ENCODE measurements around the gene ATF6.

Gene ATF6

GRCh38 chr1:161838362-161838761 is 72.2 kb downstream of the ATF6 start:
- no peak for DNase-seq

GRCh38 chr1:161838885-161839284 is 72.8 kb downstream of the ATF6 start:
- no peak for DNase-seq

- no peak for DNase-seq
These were observed 73.5 kb downstream of the ATF6 start for GRCh38 chr1:161839591-161839990.

- DNase-seq, result no peak
These were observed 74.2 kb downstream of the ATF6 start for GRCh38 chr1:161840363-161840762.

- no peak for DNase-seq
These were observed 77.0 kb downstream of the ATF6 start for GRCh38 chr1:161843156-161843555.

- DNase-seq, result no peak
These were observed 78.6 kb downstream of the ATF6 start for GRCh38 chr1:161844696-161845095.

GRCh38 chr1:161848676-161849075 is 82.6 kb downstream of the ATF6 start:
- DNase-seq, result no peak

GRCh38 chr1:161849518-161849917 is 83.4 kb downstream of the ATF6 start:
- no peak for DNase-seq

GRCh38 chr1:161855260-161855659 is 89.1 kb downstream of the ATF6 start:
- no peak for DNase-seq

- no peak for DNase-seq
These were observed 92.2 kb downstream of the ATF6 start for GRCh38 chr1:161858271-161858670.

GRCh38 chr1:161863549-161863948 is 97.4 kb downstream of the ATF6 start:
- no peak for DNase-seq

GRCh38 chr1:161864577-161864976 is 98.5 kb downstream of the ATF6 start:
- DNase-seq, result no peak

GRCh38 chr1:161866241-161866640 is 100.1 kb downstream of the ATF6 start:
- no peak for DNase-seq

GRCh38 chr1:161868832-161869231 is 102.7 kb downstream of the ATF6 start:
- DNase-seq, result no peak

- DNase-seq, result no peak
These were observed 103.2 kb downstream of the ATF6 start for GRCh38 chr1:161869291-161869690.

GRCh38 chr1:161872506-161872905 is 106.4 kb downstream of the ATF6 start:
- no peak for DNase-seq

- DNase-seq, result no peak
These were observed 113.1 kb downstream of the ATF6 start for GRCh38 chr1:161879261-161879660.

GRCh38 chr1:161884475-161884874 is 118.4 kb downstream of the ATF6 start:
- no peak for DNase-seq

- DNase-seq, result no peak
These were observed 118.9 kb downstream of the ATF6 start for GRCh38 chr1:161885003-161885402.

- no peak for DNase-seq
These were observed 119.6 kb downstream of the ATF6 start for GRCh38 chr1:161885759-161886158.

GRCh38 chr1:161886589-161886988 is 120.5 kb downstream of the ATF6 start:
- no peak for DNase-seq

GRCh38 chr1:161887730-161888287 is 121.7 kb downstream of the ATF6 start:
- no peak for DNase-seq

GRCh38 chr1:161890574-161890973 is 124.5 kb downstream of the ATF6 start:
- DNase-seq, result no peak

GRCh38 chr1:161899091-161899490 is 133.0 kb downstream of the ATF6 start:
- no peak for DNase-seq

- no peak for DNase-seq
These were observed 134.0 kb downstream of the ATF6 start for GRCh38 chr1:161900160-161900559.

- DNase-seq, result no peak
These were observed 136.1 kb downstream of the ATF6 start for GRCh38 chr1:161902182-161902581.

Measured in stimulated activated CD4-positive, alpha-beta T cell treated with anti-CD3 and anti-CD28 coated beads, Interleukin-2, amount 100 ng/mL, for 24 hours (primary cell).